H9 (cell line): ENCODE results near the gene PHLDA3. TPM values are rescaled to one million over a fixed set of nuclear protein-coding genes. Genes with fewer than 3 reads are reported as not detected.

ENCODE experiments used
- DNase-seq: peaks from one replicate; pipeline ENCODE4 v3.0.0-alpha.2; 2017
- H2AFZ ChIP-seq: one replicate; pipeline ENCODE4 v1.6.1; 2013; ENCODE audit warnings: mild to moderate bottlenecking, low read length, control low read depth, moderate library complexity
- H2AK5ac ChIP-seq: 2 replicates; pipeline ENCODE4 v1.6.1; 2013; ENCODE audit warnings: low read length, control low read depth, mixed read lengths; ENCODE audit not compliant: insufficient read length
- H2BK120ac ChIP-seq: one replicate; pipeline ENCODE4 v1.6.1; 2013; ENCODE audit warnings: low read depth, mild to moderate bottlenecking, low read length, control low read depth, inconsistent platforms; ENCODE audit not compliant: poor library complexity, severe bottlenecking
- H2BK12ac ChIP-seq: 2 replicates; pipeline ENCODE4 v1.6.1; 2013; ENCODE audit warnings: low read length, control low read depth, mixed read lengths, low read depth; ENCODE audit not compliant: insufficient read length
- H2BK15ac ChIP-seq: 2 replicates; pipeline ENCODE4 v1.6.1; 2013; ENCODE audit warnings: low read depth, low read length, control low read depth
- H2BK20ac ChIP-seq: one replicate; pipeline ENCODE4 v1.6.1; 2013; ENCODE audit warnings: low read depth, mild to moderate bottlenecking, low read length, control low read depth, inconsistent platforms; ENCODE audit not compliant: poor library complexity, severe bottlenecking
- H2BK5ac ChIP-seq: 2 replicates; pipeline ENCODE4 v1.6.1; 2013; ENCODE audit warnings: low read length, control low read depth, mixed read lengths; ENCODE audit not compliant: insufficient read length
- H3K14ac ChIP-seq: 2 replicates; pipeline ENCODE4 v1.6.1; 2013; ENCODE audit warnings: low read length, control low read depth; ENCODE audit not compliant: insufficient read depth
- H3K18ac ChIP-seq: 2 replicates; pipeline ENCODE4 v1.6.1; 2013; ENCODE audit warnings: low read depth, mild to moderate bottlenecking, mixed read lengths, low read length, control low read depth; ENCODE audit not compliant: insufficient read length
- H3K23ac ChIP-seq: 2 replicates; pipeline ENCODE4 v1.6.1; 2013; ENCODE audit warnings: low read length, control low read depth, mixed read lengths, low read depth; ENCODE audit not compliant: insufficient read length
- H3K23me2 ChIP-seq: 2 replicates; pipeline ENCODE4 v1.6.1; 2013; ENCODE audit warnings: low read depth, mild to moderate bottlenecking, mixed read lengths, low read length, control low read depth; ENCODE audit not compliant: insufficient read length, poor library complexity, severe bottlenecking
- H3K27ac ChIP-seq: 2 replicates; pipeline ENCODE4 v1.5.1; 2013; ENCODE audit warnings: low read length, control low read depth, mixed read lengths, low read depth; ENCODE audit not compliant: insufficient read length
- H3K27me3 ChIP-seq: 2 replicates; pipeline ENCODE4 v1.6.1; 2013; ENCODE audit warnings: low read length, control low read depth, inconsistent platforms; ENCODE audit not compliant: insufficient read depth
- H3K4ac ChIP-seq: 2 replicates; pipeline ENCODE4 v1.6.1; 2013; ENCODE audit warnings: low read depth, mild to moderate bottlenecking, control low read depth, inconsistent platforms, low read length, moderate library complexity
- H3K4me1 ChIP-seq: 2 replicates; pipeline ENCODE4 v1.6.1; 2013; ENCODE audit warnings: low read length, control low read depth, inconsistent platforms; ENCODE audit not compliant: insufficient read depth
- H3K4me2 ChIP-seq: 2 replicates; pipeline ENCODE4 v1.6.1; 2013; ENCODE audit warnings: low read length, control low read depth, mixed read lengths; ENCODE audit not compliant: insufficient read length, insufficient read depth
- H3K56ac ChIP-seq: 2 replicates; pipeline ENCODE4 v1.6.1; 2013; ENCODE audit warnings: low read depth, mild to moderate bottlenecking, mixed read lengths, low read length, control low read depth; ENCODE audit not compliant: insufficient read length
- H3K79me1 ChIP-seq: 2 replicates; pipeline ENCODE4 v1.6.1; 2013; ENCODE audit warnings: low read depth, mild to moderate bottlenecking, moderate library complexity, low read length, control low read depth, inconsistent platforms; ENCODE audit not compliant: insufficient read depth, poor library complexity, severe bottlenecking
- H3K79me2 ChIP-seq: 2 replicates; pipeline ENCODE4 v1.6.1; 2013; ENCODE audit warnings: low read length, control low read depth, inconsistent platforms; ENCODE audit not compliant: insufficient read depth
- H3K9ac ChIP-seq: 2 replicates; pipeline ENCODE4 v1.6.1; 2013; ENCODE audit warnings: low read length, control low read depth, mixed read lengths; ENCODE audit not compliant: insufficient read length; ENCODE audit errors: extremely low read depth
- H3K9me3 ChIP-seq: one replicate; pipeline ENCODE4 v1.6.1; 2013; ENCODE audit warnings: low read depth, low read length, inconsistent platforms; ENCODE audit not compliant: control insufficient read depth
- H3T11ph ChIP-seq: one replicate; pipeline ENCODE4 v1.6.1; 2013; ENCODE audit warnings: mild to moderate bottlenecking, low read length, control low read depth, inconsistent platforms
- H4K20me1 ChIP-seq: one replicate; pipeline ENCODE4 v1.6.1; 2013; ENCODE audit not compliant: control insufficient read depth, insufficient read length, insufficient read depth
- H4K5ac ChIP-seq: 2 replicates; pipeline ENCODE4 v1.6.1; 2013; ENCODE audit warnings: low read depth, mild to moderate bottlenecking, mixed read lengths, low read length, control low read depth; ENCODE audit not compliant: insufficient read length
- H4K8ac ChIP-seq: replicated peaks from 2 replicates; pipeline ENCODE4 v1.6.1; 2013; ENCODE audit warnings: low read length, control low read depth, mixed read lengths, low read depth; ENCODE audit not compliant: insufficient read length
- H4K91ac ChIP-seq: 2 replicates; pipeline ENCODE4 v1.6.1; 2013; ENCODE audit warnings: low read depth, mild to moderate bottlenecking, moderate library complexity, mixed read lengths, low read length, control low read depth; ENCODE audit not compliant: insufficient read length
- H3K27ac Mint-ChIP-seq, 3 experiments: 2 replicates in 2 of 3; 3 replicates in 1 of 3; pipeline ENCODE4 v1.8.0; 2020 to 2021; ENCODE audit warnings: mixed read lengths in 3 of 3, mild to moderate bottlenecking in 1 of 3, moderate library complexity in 1 of 3
- H3K27me3 Mint-ChIP-seq: 2 replicates; pipeline ENCODE4 v1.8.0; 2021; ENCODE audit warnings: low read depth, mild to moderate bottlenecking, moderate library complexity, mixed read lengths
- H3K36me3 Mint-ChIP-seq, 3 experiments: 2 replicates in 2 of 3; 3 replicates in 1 of 3; pipeline ENCODE4 v1.8.0; 2020 to 2021; ENCODE audit warnings: low read depth in 3 of 3, mixed read lengths in 3 of 3; ENCODE audit not compliant: insufficient read depth in 1 of 3
- H3K4me1 Mint-ChIP-seq, 2 experiments: 2 replicates each; pipeline ENCODE4 v1.8.0; 2020; ENCODE audit warnings: mixed read lengths in 2 of 2
- H3K4me3 Mint-ChIP-seq, 2 experiments: 2 replicates in 1 of 2; 3 replicates in 1 of 2; pipeline ENCODE4 v1.8.0; 2020 to 2021; ENCODE audit warnings: mild to moderate bottlenecking in 2 of 2, mixed read lengths in 2 of 2, moderate library complexity in 1 of 2
- H3K9me3 Mint-ChIP-seq, 2 experiments: 2 replicates in 1 of 2; 3 replicates in 1 of 2; pipeline ENCODE4 v1.8.0; 2020; ENCODE audit warnings: mild to moderate bottlenecking in 2 of 2, mixed read lengths in 2 of 2, moderate library complexity in 1 of 2
- WGBS: extraction: QIAGEN DNeasy Blood & Tissue Kit; methylation state at CpG from one replicate; pipeline ENCODE4 v1.1.7; 2013; ENCODE audit warnings: missing lambda C conversion rate, low lambda C conversion rate, mixed read lengths; ENCODE audit not compliant: insufficient read length; ENCODE audit errors: extremely low coverage; 5-methylcytosine and 5-hydroxymethylcytosine counted together
- total RNA-seq: library from RNA; stranded (reverse); gene quantifications from 2 replicates; pipeline ENCODE4 v1.2.1, GENCODE V29; 2021
- TF ChIP-seq, protein P1 (sequence below): fragments of 200-600 bp; sonication (generic); conservative IDR thresholded peaks from 3 replicates; pipeline ENCODE4 v1.8.0; 2021; ENCODE audit warnings: antibody characterized with exemption, mild to moderate bottlenecking

PHLDA3 gene
- total RNA-seq, 1 experiment from 2014 or later, result 53.9 TPM

DNA sequence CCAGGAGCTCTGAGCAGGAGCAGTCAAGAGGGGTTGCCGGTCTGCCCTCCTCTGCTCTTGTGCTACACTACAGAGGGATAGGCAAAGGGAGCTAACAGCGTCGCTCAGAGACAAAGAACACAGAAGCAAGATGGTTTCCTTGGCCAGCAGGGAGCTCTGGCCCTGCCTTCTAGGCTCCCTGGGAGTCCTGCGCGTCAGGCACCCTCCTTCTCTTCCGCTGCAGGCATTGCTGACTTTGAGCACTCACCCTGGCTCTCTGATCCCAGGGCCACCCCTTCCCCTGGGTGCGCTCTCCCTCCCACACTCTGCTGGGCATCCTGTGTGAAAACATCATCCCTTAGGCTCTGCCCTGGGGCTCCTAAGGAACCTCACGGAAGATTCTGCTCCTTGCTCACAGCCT is 47.9 kb downstream of the PHLDA3 start:
- Histone ChIP-seq H3K9me3 (no peaks in the 10 kb centered on the region), H3K23me2 (no peaks in the 10 kb centered on the region), H2AFZ (no peak overlapping the region), H3K79me1 (no peaks in the 10 kb centered on the region), H4K5ac (no peak overlapping the region), H3K27me3 (no peaks in the 10 kb centered on the region), H3K9ac (no peak overlapping the region), H2BK20ac (no peak overlapping the region), H2BK15ac (no peak overlapping the region), H3K79me2 (no peaks in the 10 kb centered on the region), H3T11ph (no peak overlapping the region), H3K56ac (no peak overlapping the region), H3K4ac (no peak overlapping the region), H3K14ac (peak overlapping the region; percentile 66), H3K27ac (no peak overlapping the region), H2BK12ac (no peak overlapping the region), H4K20me1 (no peaks in the 10 kb centered on the region), H3K4me1 (no peaks in the 10 kb centered on the region), H3K23ac (no peak overlapping the region), H3K18ac (peak overlapping the region; percentile 10), H2BK120ac (no peak overlapping the region), H4K91ac (no peak overlapping the region), H2BK5ac (no peak overlapping the region), H2AK5ac (no peak overlapping the region), H3K4me2 (no peak overlapping the region), H4K8ac (no peak overlapping the region)
- H3K9me3 Mint-ChIP-seq, result peaks cover 0 to 5% of the 10 kb centered on the region in 2 experiments; a peak in 2 of 5 replicates
- TF ChIP-seq, protein P1, sequence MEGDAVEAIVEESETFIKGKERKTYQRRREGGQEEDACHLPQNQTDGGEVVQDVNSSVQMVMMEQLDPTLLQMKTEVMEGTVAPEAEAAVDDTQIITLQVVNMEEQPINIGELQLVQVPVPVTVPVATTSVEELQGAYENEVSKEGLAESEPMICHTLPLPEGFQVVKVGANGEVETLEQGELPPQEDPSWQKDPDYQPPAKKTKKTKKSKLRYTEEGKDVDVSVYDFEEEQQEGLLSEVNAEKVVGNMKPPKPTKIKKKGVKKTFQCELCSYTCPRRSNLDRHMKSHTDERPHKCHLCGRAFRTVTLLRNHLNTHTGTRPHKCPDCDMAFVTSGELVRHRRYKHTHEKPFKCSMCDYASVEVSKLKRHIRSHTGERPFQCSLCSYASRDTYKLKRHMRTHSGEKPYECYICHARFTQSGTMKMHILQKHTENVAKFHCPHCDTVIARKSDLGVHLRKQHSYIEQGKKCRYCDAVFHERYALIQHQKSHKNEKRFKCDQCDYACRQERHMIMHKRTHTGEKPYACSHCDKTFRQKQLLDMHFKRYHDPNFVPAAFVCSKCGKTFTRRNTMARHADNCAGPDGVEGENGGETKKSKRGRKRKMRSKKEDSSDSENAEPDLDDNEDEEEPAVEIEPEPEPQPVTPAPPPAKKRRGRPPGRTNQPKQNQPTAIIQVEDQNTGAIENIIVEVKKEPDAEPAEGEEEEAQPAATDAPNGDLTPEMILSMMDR, result no peak
- H3K27ac Mint-ChIP-seq, result peak overlapping the region in 2 of 3 experiments; percentile 35 to 55; a peak in 3 of 7 replicates
- DNase-seq, result no peak
- no peak overlapping the region for H3K4me3 Mint-ChIP-seq
- H3K36me3 Mint-ChIP-seq, result no peaks in the 10 kb centered on the region
- peaks cover 13 to 23% of the 10 kb centered on the region in 2 experiments for H3K4me1 Mint-ChIP-seq
- no peaks in the 10 kb centered on the region; the same call in none of the 2 replicates for H3K27me3 Mint-ChIP-seq
- no CpG with 5 or more reads among the region's 8 CpGs for WGBS
